Left lung (tissue), 10 donors: ENCODE results near the gene SYNE2. TPM values are rescaled to one million over a fixed set of nuclear protein-coding genes. Genes with fewer than 3 reads are reported as not detected.

Source experiments
- ATAC-seq: fragments of 200-7000 bp; cut with Tn5 transposase; one replicate; pipeline ENCODE4 v1.9.1; 2020; ENCODE audit warnings: moderate library complexity
- DNase-seq, 4 donors: peaks; one replicate each; pipeline ENCODE4 v3.0.0-alpha.2; 2013 to 2020
- H3K27ac ChIP-seq, 2 donors: fragments of 200-600 bp; sonication (generic) in 1 of 2; one replicate each; pipeline versions ENCODE4 v1.5.0 to v1.8.0; 2020 to 2021
- H3K27me3 ChIP-seq, 2 donors: fragments of 200-600 bp; sonication (generic) in 1 of 2; one replicate each; pipeline versions ENCODE4 v1.5.0 to v1.8.0; 2020 to 2021
- H3K36me3 ChIP-seq, 2 donors: fragments of 200-600 bp; sonication (generic) in 1 of 2; one replicate each; pipeline versions ENCODE4 v1.5.0 to v1.8.0; 2020 to 2021
- H3K4me1 ChIP-seq, 2 donors: fragments of 200-600 bp; one replicate each; pipeline ENCODE4 v1.8.0; 2021
- H3K4me3 ChIP-seq, 2 donors: fragments of 200-600 bp; sonication (generic) in 1 of 2; one replicate each; pipeline versions ENCODE4 v1.5.0 to v1.8.0; 2020 to 2021; ENCODE audit warnings: mild to moderate bottlenecking in 1 of 2
- H3K9me3 ChIP-seq, 2 donors: fragments of 200-600 bp; sonication (generic) in 1 of 2; one replicate each; pipeline versions ENCODE4 v1.5.0 to v1.8.0; 2020 to 2021
- intact Hi-C, 2 donors: fragments of 100-400 bp; cut with DNase I; formaldehyde crosslinking; loops; one replicate each; pipeline versions ENCODE4 v1.11.2 to v1.14.2; 2022
- polyA plus RNA-seq, 6 donors: library from polyadenylated mRNA; unstranded; fragments of 120-200 nt; gene quantifications; one replicate each; pipeline ENCODE4 v1.2.1, GENCODE V29; 2013; ENCODE audit not compliant: insufficient read length in 6 of 6
- total RNA-seq, 2 donors: library from RNA; stranded (reverse); fragmentation: NEBNext Ultra II Directional; extraction: Animal tissue kit (Norgen Biotek cat#: 25700); gene quantifications; one replicate each; pipeline ENCODE4 v1.2.1, GENCODE V29; 2021
- TF ChIP-seq, protein P1 (sequence below), 2 donors: fragments of 200-600 bp; sonication (generic) in 1 of 2; IDR thresholded peaks; one replicate each; pipeline versions ENCODE4 v1.5.0 to v1.8.0; 2021; ENCODE audit warnings: antibody characterized with exemption in 2 of 2
- donor health status: DM: no; HTN: yes; CAD: no.
- donor health status: DM: no; HTN: no; CAD: no.

The SYNE2 gene
- total and polyA plus RNA-seq, 8 donors, result 59.6 to 109 (median 88.5) TPM

DNA sequence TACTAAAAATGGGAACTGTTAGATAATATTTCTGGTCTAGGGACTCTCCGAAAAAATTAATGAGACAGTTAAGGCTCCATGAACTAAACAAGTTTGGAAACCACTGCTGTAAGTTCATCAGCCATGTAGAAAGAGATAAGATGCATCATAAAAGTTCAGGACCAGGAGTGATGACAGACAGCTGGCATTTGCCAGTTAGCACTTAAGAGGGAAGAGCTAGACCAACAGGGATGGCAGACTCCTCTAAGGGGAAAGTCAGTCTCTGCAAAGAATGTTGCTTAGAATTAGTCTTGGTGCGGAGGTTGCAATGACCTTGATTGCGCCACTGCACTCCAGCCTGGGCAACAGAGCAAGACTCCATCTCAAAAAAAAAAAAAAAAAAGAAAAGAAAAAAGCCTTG, 129.4 kb downstream of the SYNE2 start:
- H3K9me3 ChIP-seq, result no peaks in the 10 kb centered on the region
- H3K4me3 ChIP-seq, result no peak overlapping the region
- DNase-seq (no peak), ATAC-seq (no peak)
- H3K27ac ChIP-seq, result no peak overlapping the region
- no peaks in the 10 kb centered on the region for H3K4me1 ChIP-seq
- H3K27me3 ChIP-seq, result no peaks in the 10 kb centered on the region
- TF ChIP-seq, protein P1, sequence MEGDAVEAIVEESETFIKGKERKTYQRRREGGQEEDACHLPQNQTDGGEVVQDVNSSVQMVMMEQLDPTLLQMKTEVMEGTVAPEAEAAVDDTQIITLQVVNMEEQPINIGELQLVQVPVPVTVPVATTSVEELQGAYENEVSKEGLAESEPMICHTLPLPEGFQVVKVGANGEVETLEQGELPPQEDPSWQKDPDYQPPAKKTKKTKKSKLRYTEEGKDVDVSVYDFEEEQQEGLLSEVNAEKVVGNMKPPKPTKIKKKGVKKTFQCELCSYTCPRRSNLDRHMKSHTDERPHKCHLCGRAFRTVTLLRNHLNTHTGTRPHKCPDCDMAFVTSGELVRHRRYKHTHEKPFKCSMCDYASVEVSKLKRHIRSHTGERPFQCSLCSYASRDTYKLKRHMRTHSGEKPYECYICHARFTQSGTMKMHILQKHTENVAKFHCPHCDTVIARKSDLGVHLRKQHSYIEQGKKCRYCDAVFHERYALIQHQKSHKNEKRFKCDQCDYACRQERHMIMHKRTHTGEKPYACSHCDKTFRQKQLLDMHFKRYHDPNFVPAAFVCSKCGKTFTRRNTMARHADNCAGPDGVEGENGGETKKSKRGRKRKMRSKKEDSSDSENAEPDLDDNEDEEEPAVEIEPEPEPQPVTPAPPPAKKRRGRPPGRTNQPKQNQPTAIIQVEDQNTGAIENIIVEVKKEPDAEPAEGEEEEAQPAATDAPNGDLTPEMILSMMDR (IDR thresholded peaks at IDR 0.05), result no peak
- H3K36me3 ChIP-seq, result peaks cover 0 to 13% of the 10 kb centered on the region in 2 donors
- intact Hi-C loops, result no loop called here

DNA sequence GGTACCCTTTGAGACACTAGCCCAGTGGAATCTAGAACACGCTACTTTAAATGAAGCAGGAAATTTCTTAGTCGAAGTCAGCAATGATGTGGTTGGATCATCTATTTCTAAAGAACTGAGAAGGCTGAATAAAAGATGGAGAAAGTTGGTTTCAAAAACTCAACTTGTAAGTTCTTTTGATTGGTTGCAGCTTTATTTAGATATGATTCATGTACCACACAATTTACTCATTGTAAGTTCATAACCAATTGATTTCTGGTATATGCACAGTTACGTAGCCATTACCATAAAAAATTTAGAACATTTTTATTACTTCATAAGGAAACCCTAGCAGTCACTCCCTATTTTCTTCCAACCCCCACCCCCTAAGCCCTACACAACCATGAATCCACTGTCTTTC, 129.8 kb downstream of the SYNE2 start:
- peaks cover 0 to 8% of the 10 kb centered on the region in 2 donors for H3K36me3 ChIP-seq
- H3K9me3 ChIP-seq, result no peaks in the 10 kb centered on the region
- H3K4me3 ChIP-seq, result no peak overlapping the region
- DNase-seq (no peak), ATAC-seq (no peak)
- H3K27ac ChIP-seq, result no peak overlapping the region
- H3K4me1 ChIP-seq, result no peaks in the 10 kb centered on the region
- TF ChIP-seq, protein P1 (IDR thresholded peaks at IDR 0.05), result no peak
- intact Hi-C loops, result no loop called here
- no peaks in the 10 kb centered on the region for H3K27me3 ChIP-seq

DNA sequence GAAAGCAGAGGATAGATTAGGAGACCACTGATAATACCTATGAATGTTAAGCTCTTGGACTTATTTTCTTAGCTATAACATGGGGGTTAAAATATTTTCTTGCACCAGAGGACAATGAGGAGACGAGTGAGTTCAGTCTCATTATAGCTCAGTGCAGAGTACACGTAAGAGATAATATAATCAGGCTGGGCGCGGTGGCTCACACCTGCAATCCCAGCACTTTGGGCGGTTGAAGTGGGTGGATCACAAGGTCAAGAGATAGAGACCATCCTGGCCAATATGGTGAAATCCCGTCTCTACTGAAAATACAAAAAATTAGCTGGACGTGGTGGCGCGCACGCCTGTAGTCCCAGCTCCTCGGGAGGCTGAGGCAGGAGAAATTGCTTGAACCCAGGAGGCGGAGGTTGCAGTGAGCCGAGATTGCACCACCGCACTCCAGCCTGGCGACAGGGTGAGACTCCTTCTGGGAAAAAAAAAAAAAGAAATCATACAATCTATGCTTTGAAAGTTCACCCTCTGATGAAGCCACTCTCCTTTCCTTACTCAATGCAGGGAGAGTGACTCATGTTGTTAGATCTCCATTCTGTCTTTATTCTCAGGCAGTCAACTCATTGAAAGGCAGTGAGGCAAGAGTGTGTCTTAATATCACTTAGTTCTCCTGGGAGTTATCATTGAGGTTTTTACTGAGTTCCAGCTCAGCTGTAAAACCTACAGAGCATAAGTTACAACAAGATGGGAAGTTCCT, 134.2 kb downstream of the SYNE2 start:
- TF ChIP-seq, protein P1 (IDR thresholded peaks at IDR 0.05), result no peak
- intact Hi-C loops, result no loop called here
- Histone ChIP-seq H3K4me1 (no peaks in the 10 kb centered on the region), H3K9me3 (no peaks in the 10 kb centered on the region), H3K36me3 (peaks cover 0 to 10% of the 10 kb centered on the region in 2 donors), H3K27ac (no peak overlapping the region), H3K27me3 (no peaks in the 10 kb centered on the region), H3K4me3 (no peak overlapping the region)
- DNase-seq (no peak), ATAC-seq (no peak)

DNA sequence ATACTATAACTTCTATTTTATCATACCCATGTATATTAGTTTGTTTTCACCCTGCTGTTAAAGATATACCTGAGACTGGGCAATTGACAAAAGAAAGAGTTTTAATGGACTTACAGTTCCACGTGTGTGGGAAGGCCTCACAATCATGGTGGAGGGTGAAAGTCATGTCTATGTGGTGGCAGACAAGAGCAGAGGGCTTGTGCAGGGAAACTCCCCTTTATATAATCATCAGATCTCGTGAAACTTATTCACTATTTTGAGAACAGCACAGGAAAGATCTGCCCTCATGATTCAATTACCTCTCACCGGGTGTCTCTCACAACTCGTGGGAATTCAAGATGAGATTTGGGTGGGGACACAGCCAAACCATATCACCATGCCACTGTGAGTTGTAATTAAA, 135.8 kb downstream of the SYNE2 start:
- intact Hi-C loops, result no loop called here
- DNase-seq (no peak), ATAC-seq (no peak)
- H3K4me1 ChIP-seq, result no peaks in the 10 kb centered on the region
- H3K4me3 ChIP-seq, result no peak overlapping the region
- no peak overlapping the region for H3K27ac ChIP-seq
- H3K9me3 ChIP-seq, result no peaks in the 10 kb centered on the region
- H3K36me3 ChIP-seq, result peaks cover 0 to 20% of the 10 kb centered on the region in 2 donors
- H3K27me3 ChIP-seq, result no peaks in the 10 kb centered on the region
- TF ChIP-seq, protein P1 (IDR thresholded peaks at IDR 0.05), result no peak

DNA sequence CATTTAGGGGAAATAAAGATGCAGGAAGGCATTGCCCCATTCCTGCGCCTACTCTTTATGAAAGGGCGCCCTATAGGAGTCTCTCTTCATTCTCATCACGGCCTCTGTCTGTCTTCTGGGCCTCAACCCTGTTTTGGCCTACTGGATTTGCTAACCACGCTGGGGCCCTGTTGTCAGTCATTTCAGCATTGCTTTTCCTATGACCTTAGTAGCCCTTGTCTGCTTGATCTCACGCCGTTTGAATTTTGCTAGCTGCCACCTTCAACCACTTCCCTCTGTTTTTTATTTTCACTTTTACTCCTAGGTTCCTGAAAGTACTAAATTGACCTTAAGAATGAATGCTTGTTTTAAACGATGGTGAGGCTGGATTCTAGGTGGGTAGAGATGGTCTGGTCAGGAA, 139.0 kb downstream of the SYNE2 start:
- ATAC-seq (no peak), DNase-seq (no peak)
- TF ChIP-seq, protein P1 (IDR thresholded peaks at IDR 0.05), result no peak
- intact Hi-C loops, result no loop called here
- Histone ChIP-seq H3K4me3 (no peak overlapping the region), H3K27me3 (no peaks in the 10 kb centered on the region), H3K9me3 (no peaks in the 10 kb centered on the region), H3K4me1 (no peaks in the 10 kb centered on the region), H3K27ac (no peak overlapping the region), H3K36me3 (peaks cover 0 to 22% of the 10 kb centered on the region in 2 donors)
